ENCODE data around the gene GABRR2.

GRCh38 chr6:89221129-89221528, 94.0 kb downstream of the GABRR2 start:
- TF ChIP-seq CTCF (conservative IDR thresholded peaks at IDR 0.05) (no peak), ZFX (IDR thresholded peaks at IDR 0.05) (no peak)

Data from C4-2B (cell line).